HepG2 (cell line): ENCODE data around the gene PARP14. TPM values are rescaled to one million over a fixed set of nuclear protein-coding genes. Genes with fewer than 3 reads are reported as not detected.
"Not testable (repeated sequence)": the region's sequence is repeated elsewhere in the genome, so short reads cannot be mapped to it uniquely, and the experiment has no call there.

ENCODE experiments used
- ATAC-seq: fragments of 200-7000 bp; cut with Tn5 transposase; 3 replicates; pipeline ENCODE4 v1.9.1; 2020; ENCODE audit warnings: mild to moderate bottlenecking, moderate library complexity
- BruUV-seq: library from RNA; stranded (reverse); fragments of 400-500 nt; replicated peaks from 2 replicates; lab custom pipeline; 2021; lab: Mats Ljungman, UMichigan
- CTCF ChIA-PET: fragments of 300-600 bp; formaldehyde crosslinking; extraction: SDS; loops from one replicate; lab custom pipeline; 2021; ENCODE audit warnings: low total read pairs, inconsistent platforms, low intra/inter-chr PET ratio; lab: Yijun Ruan, JAX
- POLR2A ChIA-PET: fragments of 350-600 bp; sonication (Branson Sonifier 250); formaldehyde crosslinking; loops from one replicate; lab custom pipeline; 2020; ENCODE audit warnings: antibody characterized with exemption, inconsistent platforms; lab: Yijun Ruan, JAX
- DNase-seq: peaks from one replicate; pipeline ENCODE4 v3.0.0-alpha.2; 2015; ENCODE audit warnings: low spot score
- FAIRE-seq: peaks from 3 replicates; lab custom pipeline; 2011; peaks lifted over from hg19 to GRCh38; lab: Jason Lieb, UNC
- H2AFZ ChIP-seq: one replicate; pipeline ENCODE4 v1.6.1; 2011; ENCODE audit warnings: low read length, inconsistent platforms
- H3K27ac ChIP-seq: fragments of 300-600 bp; 3 replicates; pipeline ENCODE4 v1.8.0; 2011; ENCODE audit warnings: mixed run types, mild to moderate bottlenecking, mixed read lengths, low read length, inconsistent platforms; ENCODE audit not compliant: insufficient read depth; ENCODE audit errors: extremely low read length
- H3K27me3 ChIP-seq, 2 experiments: fragments of 200-600 bp in 1 of 2; 2 replicates in 1 of 2; 3 replicates in 1 of 2; pipeline versions ENCODE4 v1.6.0 to v1.8.0; 2011; ENCODE audit warnings: low read length in 2 of 2, mild to moderate bottlenecking in 2 of 2, moderate library complexity in 2 of 2, inconsistent platforms in 1 of 2; ENCODE audit not compliant: insufficient read depth in 2 of 2, control insufficient read depth in 1 of 2
- H3K36me3 ChIP-seq, 2 experiments: fragments of 200-600 bp in 1 of 2; replicated peaks in 1 of 2; 2 replicates in 1 of 2; 3 replicates in 1 of 2; pipeline versions ENCODE4 v1.5.1 to v1.8.0; 2011; ENCODE audit warnings: low read length in 2 of 2, inconsistent platforms in 1 of 2; ENCODE audit not compliant: insufficient read depth in 2 of 2, control insufficient read depth in 1 of 2
- H3K4me1 ChIP-seq: 2 replicates; pipeline ENCODE4 v1.5.1; 2012; ENCODE audit warnings: low read length, inconsistent platforms; ENCODE audit not compliant: insufficient read depth
- H3K4me2 ChIP-seq: 2 replicates; pipeline ENCODE4 v1.6.0; 2011; ENCODE audit warnings: low read depth, low read length, inconsistent platforms
- H3K4me3 ChIP-seq, 3 experiments: fragments of 200-600 bp in 1 of 3; sonication (generic), shearing (Covaris generic) in 1 of 3; replicated peaks in 1 of 3; 2 replicates each; pipeline ENCODE4 v1.5.1; 2011 to 2016; ENCODE audit warnings: low read length in 3 of 3, inconsistent platforms in 2 of 3, low read depth in 2 of 3, mild to moderate bottlenecking in 2 of 3, control low read depth in 1 of 3, mixed read lengths in 1 of 3; ENCODE audit not compliant: insufficient read depth in 1 of 3
- H3K79me2 ChIP-seq: one replicate; pipeline ENCODE4 v1.6.1; 2011; ENCODE audit warnings: low read length, inconsistent platforms; ENCODE audit not compliant: insufficient read depth
- H3K9ac ChIP-seq: 2 replicates; pipeline ENCODE4 v1.6.0; 2011; ENCODE audit warnings: mild to moderate bottlenecking, low read depth, low read length, inconsistent platforms; ENCODE audit not compliant: insufficient read depth
- H3K9me3 ChIP-seq: 2 replicates; pipeline ENCODE4 v1.5.1; 2012; ENCODE audit warnings: mild to moderate bottlenecking, low read length
- H4K20me1 ChIP-seq: 2 replicates; pipeline ENCODE4 v1.6.0; 2011; ENCODE audit warnings: inconsistent platforms, mild to moderate bottlenecking, low read length, moderate library complexity; ENCODE audit not compliant: insufficient read depth
- CREB1 ChIP-seq, 2 experiments: fragments of 450-650 bp in 1 of 2; IDR thresholded peaks; 2 replicates each; pipeline ENCODE4 v1.6.1; 2016 to 2017; ENCODE audit warnings: control low read depth in 1 of 2, mild to moderate bottlenecking in 1 of 2, missing compliant biosample characterization in 1 of 2, missing genetic modification characterization in 1 of 2
- CREM ChIP-seq, 2 experiments: sonication (generic) in 1 of 2; formaldehyde crosslinking in 1 of 2; IDR thresholded peaks; 2 replicates each; pipeline versions ENCODE4 v1.4.0 to v1.6.1; 2016 to 2020; ENCODE audit warnings: antibody characterized with exemption in 1 of 2, mild to moderate bottlenecking in 1 of 2, missing genetic modification reagents in 1 of 2
- GTF3A ChIP-seq: sonication (generic); formaldehyde crosslinking; conservative IDR thresholded peaks from 2 replicates; pipeline ENCODE4 v1.4.0; 2020; ENCODE audit warnings: mild to moderate bottlenecking, missing genetic modification reagents
- ZNF20 ChIP-seq: sonication (generic); formaldehyde crosslinking; IDR thresholded peaks from 2 replicates; pipeline ENCODE4 v1.4.0; 2020; ENCODE audit warnings: mild to moderate bottlenecking, moderate library complexity, missing genetic modification reagents
- WGBS: methylation state at CpG from one replicate; pipeline ENCODE4 v1.1.6; 2017; ENCODE audit warnings: low lambda C conversion rate; 5-methylcytosine and 5-hydroxymethylcytosine counted together
- in situ Hi-C: cut with HindIII; loops from 2 replicates; pipeline ENCODE4 v1.10.0; 2017; ENCODE audit warnings: low pct_unique_long_range_greater_than_20kb; ENCODE audit not compliant: extremely low pct_ligation_motif_present
- intact Hi-C: fragments of 100-400 bp; cut with micrococcal nuclease; formaldehyde crosslinking; loops from one replicate; pipeline ENCODE4 v1.10.0; 2022; ENCODE audit not compliant: unreplicated experiment
- polyA plus RNA-seq, 8 experiments: library from polyadenylated mRNA; depleted of rRNA in 3 of 8; stranded (reverse) in 7 of 8; unstranded in 1 of 8; fragments of >200 nt; fragmentation: Illumina TruSeq in 4 of 8; extraction: Trizol in 4 of 8; gene quantifications; 2 replicates each; pipeline versions ENCODE4 v1.2.1 to v1.2.3, GENCODE V29; 2011 to 2016; ENCODE audit warnings: low read depth in 4 of 8, missing spikeins in 1 of 8, mixed read lengths in 1 of 8; ENCODE audit not compliant: insufficient read depth in 1 of 8
- total RNA-seq, 5 experiments: library from RNA; depleted of rRNA; stranded (reverse); fragments of >200 nt; fragmentation: Illumina TruSeq; extraction: Trizol; gene quantifications; 2 replicates each; pipeline ENCODE4 v1.2.3, GENCODE V29; 2016; ENCODE audit warnings: low read depth in 1 of 5
- TF ChIP-seq, protein P1 (sequence below): sonication (generic); formaldehyde crosslinking; IDR thresholded peaks from one replicate; pipeline ENCODE4 v1.5.1; 2020; ENCODE audit warnings: mild to moderate bottlenecking, missing genetic modification reagents; ENCODE audit errors: not compliant biosample characterization

PARP14 gene
- total and polyA plus RNA-seq, 2 of the 13 experiments (the other 11 are each of a cell fraction or from before 2014, with no cell fraction given) = 9.0 to 19.1 TPM

DNA sequence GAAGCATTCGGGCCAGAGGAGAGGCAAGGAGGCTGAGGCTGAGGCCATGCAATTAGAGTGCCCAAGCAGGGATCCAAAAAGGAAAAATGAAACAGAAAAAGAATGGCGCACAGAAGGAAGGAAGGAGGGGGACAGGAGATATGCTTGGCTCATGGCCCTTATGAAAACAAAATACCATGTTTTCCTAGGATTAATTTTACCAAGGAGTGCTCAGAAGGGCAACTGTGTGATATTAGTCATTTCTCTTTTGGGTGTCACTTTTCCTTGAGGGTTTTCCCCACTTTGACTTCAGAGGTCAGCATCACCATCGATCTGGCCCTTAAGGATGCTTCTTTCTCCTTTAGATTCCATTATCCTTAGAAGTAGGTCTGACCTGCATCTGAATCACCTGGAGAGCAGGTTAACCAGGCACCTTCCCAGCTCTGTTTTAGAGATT is 1.4 kb downstream of the PARP14 start (continued):
- TF ChIP-seq, protein P1, sequence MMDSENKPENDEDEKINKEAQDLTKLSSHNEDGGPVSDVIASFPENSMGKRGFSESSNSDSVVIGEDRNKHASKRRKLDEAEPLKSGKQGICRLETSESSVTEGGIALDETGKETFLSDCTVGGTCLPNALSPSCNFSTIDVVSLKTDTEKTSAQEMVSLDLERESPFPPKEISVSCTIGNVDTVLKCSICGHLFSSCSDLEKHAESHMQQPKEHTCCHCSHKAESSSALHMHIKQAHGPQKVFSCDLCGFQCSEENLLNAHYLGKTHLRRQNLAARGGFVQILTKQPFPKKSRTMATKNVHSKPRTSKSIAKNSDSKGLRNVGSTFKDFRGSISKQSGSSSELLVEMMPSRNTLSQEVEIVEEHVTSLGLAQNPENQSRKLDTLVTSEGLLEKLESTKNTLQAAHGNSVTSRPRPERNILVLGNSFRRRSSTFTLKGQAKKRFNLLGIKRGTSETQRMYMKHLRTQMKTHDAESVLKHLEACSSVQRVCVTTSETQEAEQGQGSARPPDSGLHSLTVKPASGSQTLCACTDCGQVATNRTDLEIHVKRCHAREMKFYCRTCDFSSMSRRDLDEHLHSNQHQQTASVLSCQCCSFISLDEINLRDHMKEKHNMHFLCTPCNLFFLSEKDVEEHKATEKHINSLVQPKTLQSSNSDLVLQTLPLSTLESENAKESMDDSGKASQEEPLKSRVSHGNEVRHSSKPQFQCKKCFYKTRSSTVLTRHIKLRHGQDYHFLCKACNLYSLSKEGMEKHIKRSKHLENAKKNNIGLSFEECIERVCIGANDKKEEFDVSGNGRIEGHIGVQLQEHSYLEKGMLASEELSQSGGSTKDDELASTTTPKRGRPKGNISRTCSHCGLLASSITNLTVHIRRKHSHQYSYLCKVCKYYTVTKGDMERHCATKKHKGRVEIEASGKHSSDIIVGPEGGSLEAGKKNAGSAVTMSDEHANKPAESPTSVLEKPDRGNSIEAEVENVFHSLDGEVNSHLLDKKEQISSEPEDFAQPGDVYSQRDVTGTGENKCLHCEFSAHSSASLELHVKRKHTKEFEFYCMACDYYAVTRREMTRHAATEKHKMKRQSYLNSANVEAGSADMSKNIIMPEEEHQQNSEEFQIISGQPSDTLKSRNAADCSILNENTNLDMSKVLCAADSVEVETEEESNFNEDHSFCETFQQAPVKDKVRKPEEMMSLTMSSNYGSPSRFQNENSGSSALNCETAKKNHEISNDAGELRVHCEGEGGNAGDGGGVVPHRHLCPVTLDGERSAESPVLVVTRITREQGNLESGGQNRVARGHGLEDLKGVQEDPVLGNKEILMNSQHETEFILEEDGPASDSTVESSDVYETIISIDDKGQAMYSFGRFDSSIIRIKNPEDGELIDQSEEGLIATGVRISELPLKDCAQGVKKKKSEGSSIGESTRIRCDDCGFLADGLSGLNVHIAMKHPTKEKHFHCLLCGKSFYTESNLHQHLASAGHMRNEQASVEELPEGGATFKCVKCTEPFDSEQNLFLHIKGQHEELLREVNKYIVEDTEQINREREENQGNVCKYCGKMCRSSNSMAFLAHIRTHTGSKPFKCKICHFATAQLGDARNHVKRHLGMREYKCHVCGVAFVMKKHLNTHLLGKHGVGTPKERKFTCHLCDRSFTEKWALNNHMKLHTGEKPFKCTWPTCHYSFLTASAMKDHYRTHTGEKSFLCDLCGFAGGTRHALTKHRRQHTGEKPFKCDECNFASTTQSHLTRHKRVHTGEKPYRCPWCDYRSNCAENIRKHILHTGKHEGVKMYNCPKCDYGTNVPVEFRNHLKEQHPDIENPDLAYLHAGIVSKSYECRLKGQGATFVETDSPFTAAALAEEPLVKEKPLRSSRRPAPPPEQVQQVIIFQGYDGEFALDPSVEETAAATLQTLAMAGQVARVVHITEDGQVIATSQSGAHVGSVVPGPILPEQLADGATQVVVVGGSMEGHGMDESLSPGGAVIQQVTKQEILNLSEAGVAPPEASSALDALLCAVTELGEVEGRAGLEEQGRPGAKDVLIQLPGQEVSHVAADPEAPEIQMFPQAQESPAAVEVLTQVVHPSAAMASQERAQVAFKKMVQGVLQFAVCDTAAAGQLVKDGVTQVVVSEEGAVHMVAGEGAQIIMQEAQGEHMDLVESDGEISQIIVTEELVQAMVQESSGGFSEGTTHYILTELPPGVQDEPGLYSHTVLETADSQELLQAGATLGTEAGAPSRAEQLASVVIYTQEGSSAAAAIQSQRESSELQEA = no peak
- TF ChIP-seq CREM (IDR thresholded peaks at IDR 0.05) (no peak), CREM (CRISPR knock-in tag; IDR thresholded peaks at IDR 0.05) (no peak), GTF3A (CRISPR knock-in tag) (no peak), CREB1 (IDR thresholded peaks at IDR 0.05) (no peak), CREB1 (CRISPR knock-in tag; IDR thresholded peaks at IDR 0.05) (no peak), ZNF20 (CRISPR knock-in tag) (no peak)

DNA sequence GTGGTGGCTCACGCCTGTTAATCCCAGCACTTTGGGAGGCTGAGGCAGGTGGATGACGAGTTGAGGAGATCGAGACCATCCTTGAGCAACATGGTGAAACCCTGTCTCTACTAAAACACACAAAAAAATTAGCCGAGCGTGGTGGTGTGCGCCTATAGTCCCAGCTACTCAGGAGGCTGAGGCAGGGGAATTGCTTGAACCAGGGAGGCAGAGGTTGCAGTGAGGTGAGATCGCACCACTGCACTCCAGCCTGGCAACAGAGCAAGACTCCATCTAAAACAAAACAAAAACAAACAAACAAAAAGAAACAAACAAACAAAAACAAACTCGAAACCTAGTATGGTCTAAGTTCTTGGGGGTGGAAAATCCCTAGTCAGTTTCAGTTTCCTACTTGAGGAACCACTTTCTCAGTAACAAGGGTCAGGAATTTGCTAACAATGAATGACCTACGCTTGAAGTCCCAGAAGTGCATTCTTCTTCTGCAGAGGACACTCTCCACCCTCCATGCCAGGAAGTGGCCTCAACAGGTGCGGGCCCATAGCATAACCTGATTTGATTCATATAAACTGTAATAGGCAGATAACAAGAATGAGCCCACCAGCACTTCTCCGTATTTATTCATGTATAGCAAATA is 2.3 kb downstream of the PARP14 start:
- not testable (repeated sequence) for BruUV-seq

More for the DNA sequence above, 2.3 kb downstream of the PARP14 start:
- H3K4me3 ChIP-seq, H3K27me3 ChIP-seq, H3K9me3 ChIP-seq, H2AFZ ChIP-seq, DNase-seq, CTCF ChIA-PET, H3K27ac ChIP-seq, ATAC-seq, H3K36me3 ChIP-seq, intact Hi-C loops, H3K9ac ChIP-seq, POLR2A ChIA-PET, FAIRE-seq, H3K79me2 ChIP-seq, H4K20me1 ChIP-seq, H3K4me2 ChIP-seq: not testable (repeated sequence)
- in situ Hi-C loops = loop anchor here (25.0 kb wide), 1 partner anchor 1121 kb away; the partner anchor contains the start of gene ARGFX
- peaks cover 30% of the 10 kb centered on the region for H3K4me1 ChIP-seq
- WGBS = 97% methylated on average over 11 of the region's 11 CpGs
